GM12878 (cell line): Measurements from ENCODE around the gene SUZ12.

Experiments
- BHLHE40 ChIP-seq, 2 experiments: fragments of 450-650 bp in 1 of 2; IDR thresholded peaks; 2 replicates each; pipeline ENCODE4 v1.6.1; 2011 to 2017; ENCODE audit warnings: low read depth in 2 of 2, borderline replicate concordance in 1 of 2, improper control_type of control experiment in 1 of 2, low read length in 1 of 2, mild to moderate bottlenecking in 1 of 2
- CREB1 ChIP-seq: IDR thresholded peaks from 2 replicates; pipeline ENCODE4 v1.6.1; 2012; ENCODE audit warnings: low read depth, mild to moderate bottlenecking, inconsistent platforms
- CREM ChIP-seq: IDR thresholded peaks from 2 replicates; pipeline ENCODE4 v1.6.1; 2014; ENCODE audit warnings: antibody characterized with exemption, low read depth
- CTCF ChIP-seq, 3 experiments: IDR thresholded peaks in 2 of 3; conservative IDR thresholded peaks in 1 of 3; 2 replicates each; pipeline ENCODE4 v1.5.1; 2011; ENCODE audit warnings: low read depth in 3 of 3, low read length in 3 of 3, mild to moderate bottlenecking in 3 of 3, control low read depth in 2 of 3, moderate library complexity in 2 of 3, inconsistent platforms in 1 of 3, mixed read lengths in 1 of 3; ENCODE audit not compliant: control insufficient read depth in 2 of 3, insufficient read depth in 1 of 3; ENCODE audit errors: extremely low read depth in 1 of 3
- EZH2 ChIP-seq: IDR thresholded peaks from 2 replicates; pipeline ENCODE4 v1.6.1; 2012; ENCODE audit warnings: low read depth, mild to moderate bottlenecking, control low read depth, inconsistent platforms, low read length, borderline replicate concordance; ENCODE audit not compliant: control insufficient read depth
- POLR2AphosphoS5 ChIP-seq: IDR thresholded peaks from 2 replicates; pipeline ENCODE4 v1.6.1; 2011; ENCODE audit warnings: mild to moderate bottlenecking, low read length, inconsistent platforms
- RAD21 ChIP-seq: IDR thresholded peaks from 2 replicates; pipeline ENCODE4 v1.6.1; 2011; ENCODE audit warnings: mild to moderate bottlenecking, low read depth, low read length, moderate library complexity; ENCODE audit not compliant: insufficient read depth
- SIN3A ChIP-seq: IDR thresholded peaks from 2 replicates; pipeline ENCODE4 v1.6.1; 2012; ENCODE audit warnings: low read depth, low read length, improper control_type of control experiment
- SMARCA5 ChIP-seq: fragments of 450-650 bp; IDR thresholded peaks from 2 replicates; pipeline ENCODE4 v1.6.1; 2017; ENCODE audit warnings: mild to moderate bottlenecking
- SP1 ChIP-seq: IDR thresholded peaks from one replicate; pipeline ENCODE4 v1.6.1; 2011; ENCODE audit warnings: low read depth, low read length
- TCF12 ChIP-seq: IDR thresholded peaks from 2 replicates; pipeline ENCODE4 v1.6.1; 2011; ENCODE audit warnings: low read depth, mild to moderate bottlenecking, low read length
- TF ChIP-seq, protein P1 (sequence below): fragments of 450-650 bp; IDR thresholded peaks from 2 replicates; pipeline ENCODE4 v1.6.1; 2017; ENCODE audit warnings: antibody characterized with exemption, mild to moderate bottlenecking, moderate library complexity
- TF ChIP-seq, protein P2 (sequence below): IDR thresholded peaks from 2 replicates; pipeline ENCODE4 v1.6.1; 2011; ENCODE audit warnings: low read depth, low read length, improper control_type of control experiment, borderline replicate concordance

GRCh38 chr17:31888124-31888523 lies 48.7 kb upstream of the SUZ12 start:
- TF ChIP-seq RAD21 (no peak), CTCF (IDR thresholded peaks at IDR 0.05 in 2 of 3, conservative IDR thresholded peaks at IDR 0.05 in 1 of 3; ENCODE audit: control insufficient read depth in 2 of 3, extremely low read depth in 1 of 3, insufficient read depth in 1 of 3, low read depth in 3 of 3, low read length in 3 of 3) (no peak), EZH2 (no peak), TCF12 (no peak), SP1 (no peak), CREB1 (no peak), CREM (no peak), BHLHE40 (IDR thresholded peaks at IDR 0.05; ENCODE audit: borderline replicate concordance in 1 of 2, low read depth in 2 of 2, low read length in 1 of 2) (no peak), SIN3A (no peak), SMARCA5 (no peak), POLR2AphosphoS5 (no peak)
- TF ChIP-seq, protein P1, sequence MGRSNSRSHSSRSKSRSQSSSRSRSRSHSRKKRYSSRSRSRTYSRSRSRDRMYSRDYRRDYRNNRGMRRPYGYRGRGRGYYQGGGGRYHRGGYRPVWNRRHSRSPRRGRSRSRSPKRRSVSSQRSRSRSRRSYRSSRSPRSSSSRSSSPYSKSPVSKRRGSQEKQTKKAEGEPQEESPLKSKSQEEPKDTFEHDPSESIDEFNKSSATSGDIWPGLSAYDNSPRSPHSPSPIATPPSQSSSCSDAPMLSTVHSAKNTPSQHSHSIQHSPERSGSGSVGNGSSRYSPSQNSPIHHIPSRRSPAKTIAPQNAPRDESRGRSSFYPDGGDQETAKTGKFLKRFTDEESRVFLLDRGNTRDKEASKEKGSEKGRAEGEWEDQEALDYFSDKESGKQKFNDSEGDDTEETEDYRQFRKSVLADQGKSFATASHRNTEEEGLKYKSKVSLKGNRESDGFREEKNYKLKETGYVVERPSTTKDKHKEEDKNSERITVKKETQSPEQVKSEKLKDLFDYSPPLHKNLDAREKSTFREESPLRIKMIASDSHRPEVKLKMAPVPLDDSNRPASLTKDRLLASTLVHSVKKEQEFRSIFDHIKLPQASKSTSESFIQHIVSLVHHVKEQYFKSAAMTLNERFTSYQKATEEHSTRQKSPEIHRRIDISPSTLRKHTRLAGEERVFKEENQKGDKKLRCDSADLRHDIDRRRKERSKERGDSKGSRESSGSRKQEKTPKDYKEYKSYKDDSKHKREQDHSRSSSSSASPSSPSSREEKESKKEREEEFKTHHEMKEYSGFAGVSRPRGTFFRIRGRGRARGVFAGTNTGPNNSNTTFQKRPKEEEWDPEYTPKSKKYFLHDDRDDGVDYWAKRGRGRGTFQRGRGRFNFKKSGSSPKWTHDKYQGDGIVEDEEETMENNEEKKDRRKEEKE: no peak
- TF ChIP-seq, protein P2, sequence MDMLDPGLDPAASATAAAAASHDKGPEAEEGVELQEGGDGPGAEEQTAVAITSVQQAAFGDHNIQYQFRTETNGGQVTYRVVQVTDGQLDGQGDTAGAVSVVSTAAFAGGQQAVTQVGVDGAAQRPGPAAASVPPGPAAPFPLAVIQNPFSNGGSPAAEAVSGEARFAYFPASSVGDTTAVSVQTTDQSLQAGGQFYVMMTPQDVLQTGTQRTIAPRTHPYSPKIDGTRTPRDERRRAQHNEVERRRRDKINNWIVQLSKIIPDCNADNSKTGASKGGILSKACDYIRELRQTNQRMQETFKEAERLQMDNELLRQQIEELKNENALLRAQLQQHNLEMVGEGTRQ: no peak
